Activated naive CD8-positive, alpha-beta T cell treated with anti-CD3 and anti-CD28 coated beads, Interleukin-2, amount 50 U/mL, for 16 hours (primary cell): ENCODE measurements around the gene CHML.

Experiments
- DNase-seq: peaks from one replicate; pipeline ENCODE4 v3.0.0-alpha.2; 2020; ENCODE audit warnings: low read depth, low spot score

The CHML gene

GRCh38 chr1:241590719-241591118 is 49.5 kb downstream of the CHML start:
- no peak for DNase-seq
